ENCODE results near the gene CFAP251. TPM values are rescaled to one million over a fixed set of nuclear protein-coding genes. Genes with fewer than 3 reads are reported as not detected.
"Not testable (repeated sequence)": the region's sequence is repeated elsewhere in the genome, so short reads cannot be mapped to it uniquely, and the experiment has no call there.

CFAP251 gene
- polyA plus RNA-seq, 4 donors: 8.9 to 16.8 (median 12.8) TPM

DNA sequence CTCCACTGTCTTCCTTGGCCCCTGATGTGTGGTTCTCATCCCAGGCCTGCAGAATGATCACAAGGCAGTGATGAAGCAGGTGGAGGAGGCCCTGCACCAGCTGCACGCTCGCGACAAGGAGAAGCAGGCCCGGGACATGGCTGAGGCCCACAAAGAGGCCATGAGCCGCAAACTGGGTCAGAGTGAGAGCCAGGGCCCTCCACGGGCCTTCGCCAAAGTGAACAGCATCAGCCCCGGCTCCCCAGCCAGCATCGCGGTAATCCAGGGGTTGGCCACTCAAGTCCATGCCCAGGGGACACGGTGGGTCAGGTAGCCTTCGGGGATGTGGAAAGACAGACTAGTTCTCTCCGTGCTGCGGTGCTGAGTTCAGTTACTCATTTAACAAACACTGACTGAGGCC is 18.8 kb upstream of the CFAP251 start:
- no peak for DNase-seq (ENCODE audit: low read depth in 4 of 4, low spot score in 2 of 4)

DNA sequence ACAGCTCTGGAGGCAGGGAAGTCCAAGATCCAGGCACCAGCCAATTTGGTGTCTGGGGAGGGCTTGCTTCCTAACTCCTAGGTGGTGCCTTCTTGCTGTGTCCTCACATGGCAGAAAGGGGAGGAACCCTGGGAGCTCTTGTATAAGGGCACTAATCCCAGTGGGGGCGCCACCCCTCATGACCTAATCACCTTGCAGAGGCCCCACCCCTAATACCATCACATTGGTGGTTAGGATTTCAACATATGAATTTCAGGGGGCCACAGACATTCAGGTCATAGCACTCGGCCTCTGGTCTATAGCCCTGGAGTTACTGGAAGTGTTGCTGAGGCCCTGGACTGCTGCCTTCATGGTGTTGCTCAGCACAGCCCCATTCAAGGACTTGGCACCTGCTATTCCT is 15.2 kb upstream of the CFAP251 start:
- DNase-seq (ENCODE audit: low read depth in 4 of 4, low spot score in 2 of 4): no peak

DNA sequence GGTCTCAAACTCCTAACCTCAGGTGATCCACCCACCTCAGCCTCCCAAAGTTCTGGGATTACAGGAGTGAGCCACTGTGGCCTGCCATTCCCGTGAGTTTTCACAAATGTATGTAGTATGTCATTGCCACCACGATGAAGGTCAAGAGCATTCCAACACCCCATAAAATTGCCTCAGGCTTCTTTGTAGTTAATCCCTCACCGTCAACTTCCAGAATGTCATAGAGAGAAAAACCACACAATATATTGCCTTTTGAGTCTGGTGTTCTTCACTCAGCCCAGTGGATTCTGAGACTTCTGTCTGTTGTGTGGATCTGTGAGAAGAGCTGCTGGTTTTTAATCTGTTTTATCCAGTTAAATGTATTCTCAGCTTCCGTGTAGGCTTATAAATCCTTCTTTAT is 12.6 kb upstream of the CFAP251 start:
- DNase-seq (ENCODE audit: low read depth in 4 of 4, low spot score in 2 of 4): no peak

DNA sequence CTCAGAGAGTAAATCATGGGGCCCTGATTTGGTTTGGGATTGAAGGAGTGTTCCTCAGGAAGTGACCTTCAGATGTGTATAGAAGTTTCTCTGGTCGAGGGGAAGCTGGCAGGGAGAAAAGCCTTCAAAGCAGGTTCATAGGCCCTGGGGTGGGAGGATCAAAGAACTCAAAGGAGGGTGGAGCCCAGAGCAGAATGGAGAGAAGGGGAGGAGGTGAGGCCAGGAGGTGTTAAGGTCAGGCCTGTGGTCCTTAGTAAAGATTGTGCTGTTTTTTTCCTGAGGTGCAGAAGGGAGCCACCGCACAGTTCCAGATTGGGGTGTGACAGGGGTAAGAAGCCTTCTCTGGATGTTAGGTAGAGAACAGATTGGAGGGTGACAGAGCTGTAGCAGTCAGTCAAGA is 9.7 kb upstream of the CFAP251 start:
- no peak for DNase-seq (ENCODE audit: low read depth in 4 of 4, low spot score in 2 of 4)

DNA sequence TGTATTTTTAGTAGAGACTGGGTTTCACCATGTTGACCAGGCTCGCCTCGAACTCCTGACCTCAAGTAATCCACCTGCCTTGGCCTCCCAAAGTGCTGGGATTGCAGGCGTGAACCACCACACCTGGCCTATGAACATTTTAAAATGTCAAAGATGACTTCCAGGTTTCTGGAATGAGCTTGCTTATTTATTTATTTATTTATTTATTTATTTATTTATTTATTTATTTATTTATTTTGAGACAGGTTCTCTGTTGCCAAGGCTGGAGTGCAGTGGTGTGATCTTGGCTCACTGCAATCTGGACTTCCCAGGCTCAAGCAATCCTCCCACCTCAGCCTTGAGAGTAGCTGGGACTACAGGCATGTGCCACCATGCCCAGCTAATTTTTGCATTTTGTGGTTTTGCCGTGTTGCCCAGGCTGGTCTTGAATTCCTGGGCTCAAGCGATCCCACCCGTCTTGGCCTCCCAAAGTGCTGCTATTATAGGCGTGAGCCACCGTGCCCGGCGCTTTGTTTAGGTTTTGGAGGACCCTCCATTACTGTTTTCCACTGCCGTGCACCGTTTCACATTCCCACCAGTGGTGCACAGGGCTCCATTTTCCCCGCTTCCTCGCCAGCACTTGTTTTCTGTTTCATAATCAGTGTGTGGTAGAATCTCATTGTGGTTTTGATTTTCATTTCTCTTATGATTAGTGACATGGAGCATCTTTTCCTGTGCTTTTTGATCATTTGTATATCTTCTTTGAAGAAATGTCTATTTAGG is 6.4 kb upstream of the CFAP251 start:
- no peak for DNase-seq (ENCODE audit: low read depth in 4 of 4, low spot score in 2 of 4)

DNA sequence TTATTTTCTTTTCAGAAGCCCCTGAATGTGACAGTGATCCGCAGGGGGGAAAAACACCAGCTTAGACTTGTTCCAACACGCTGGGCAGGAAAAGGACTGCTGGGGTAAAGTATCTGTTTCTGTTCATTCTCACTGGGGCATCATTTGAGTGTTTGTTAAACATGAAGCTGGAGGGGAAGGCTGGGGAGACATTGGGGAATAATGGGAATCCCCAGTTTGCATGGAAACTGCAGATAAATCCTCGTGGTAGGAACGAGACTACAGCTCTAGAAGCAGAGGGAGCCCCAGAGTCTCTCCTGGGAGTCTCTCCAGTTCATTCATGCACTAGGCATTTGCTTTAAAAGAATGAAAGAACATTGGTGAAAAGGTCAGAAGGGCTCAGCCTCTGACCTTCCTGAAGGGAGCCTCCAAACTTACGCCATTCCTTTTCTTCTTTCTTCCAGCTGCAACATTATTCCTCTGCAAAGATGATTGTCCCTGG is 2.5 kb upstream of the CFAP251 start:
- DNase-seq (ENCODE audit: low read depth in 4 of 4, low spot score in 2 of 4): no peak

DNA sequence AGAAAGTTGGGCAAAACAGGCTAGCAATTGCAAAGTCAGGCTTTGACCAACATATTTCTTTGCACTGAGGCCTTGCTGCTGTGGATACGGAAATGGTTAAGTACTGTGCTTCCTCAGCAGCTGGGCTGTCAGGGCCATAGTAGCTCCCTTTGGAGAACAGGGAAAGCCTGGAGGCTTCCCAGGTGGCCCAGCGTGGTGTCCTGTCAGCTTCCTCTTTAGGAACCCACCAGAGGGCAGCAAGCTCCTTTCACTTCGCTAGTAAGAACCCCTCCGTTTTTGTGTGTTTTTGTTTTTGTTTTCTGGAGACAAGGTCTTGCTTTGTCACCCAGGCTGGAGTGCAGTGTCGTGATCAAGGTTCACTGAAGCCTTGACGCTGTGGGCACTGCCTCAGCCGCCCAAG is 1.7 kb upstream of the CFAP251 start:
- DNase-seq (ENCODE audit: low read depth in 4 of 4, low spot score in 2 of 4): no peak

DNA sequence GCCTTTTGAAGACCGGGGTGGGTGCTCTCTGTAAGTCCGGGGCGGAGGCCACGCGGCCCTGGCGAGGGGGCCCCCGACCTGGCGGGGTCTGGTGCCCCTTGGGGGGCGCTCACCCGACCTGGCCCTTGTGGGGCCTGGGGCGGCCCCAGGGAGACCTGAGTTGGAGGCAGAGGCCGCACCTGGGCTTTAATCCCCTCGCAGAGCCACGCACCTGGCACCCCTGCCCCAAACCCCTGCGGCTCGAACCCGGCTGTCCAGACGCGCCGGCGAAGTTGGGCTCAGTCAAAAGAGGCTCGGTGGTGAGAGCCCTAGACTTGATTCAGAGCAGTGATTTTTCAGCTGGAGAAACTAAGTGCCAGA is 267 bp downstream of the CFAP251 start:
- DNase-seq (ENCODE audit: low read depth in 4 of 4, low spot score in 2 of 4): no peak

DNA sequence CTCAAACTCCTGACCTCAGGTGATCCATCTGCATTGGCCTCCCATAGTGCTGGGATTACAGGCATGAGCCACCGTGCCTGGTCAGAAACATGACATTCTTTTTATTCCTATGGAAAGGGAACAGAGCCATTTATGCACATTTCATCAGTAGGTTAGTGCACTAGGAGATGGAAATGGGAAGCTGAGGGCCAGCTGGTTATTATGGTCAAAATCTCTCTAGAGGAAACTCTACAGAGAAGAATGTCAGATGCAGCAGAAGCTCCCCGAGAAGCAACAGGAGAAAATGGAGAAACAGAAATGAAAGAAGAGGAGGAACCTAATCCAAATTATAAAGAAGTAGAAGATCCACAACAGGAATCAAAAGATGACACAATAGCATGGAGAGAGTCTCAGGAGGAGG is 2.7 kb downstream of the CFAP251 start:
- no peak for DNase-seq (ENCODE audit: low read depth in 4 of 4, low spot score in 2 of 4)

DNA sequence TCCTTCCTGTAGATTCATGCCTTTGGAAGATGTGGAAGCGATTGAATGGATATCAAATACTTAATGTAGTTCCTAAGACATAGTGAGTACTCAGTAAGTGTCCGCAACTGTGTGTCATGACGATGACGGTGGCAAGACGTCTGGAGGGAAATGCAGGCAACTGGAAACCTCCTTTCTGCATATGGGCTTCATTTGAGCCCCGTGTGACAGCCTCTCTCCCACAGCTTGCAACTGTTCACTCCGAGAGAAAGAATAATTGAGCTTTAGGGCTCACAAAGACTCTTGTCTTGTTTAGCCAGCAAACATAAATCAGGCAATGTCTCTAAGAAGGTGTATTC is 6.9 kb downstream of the CFAP251 start:
- peak in 2 of 4 donors; percentile 39 to 41 for DNase-seq (ENCODE audit: low read depth in 4 of 4, low spot score in 2 of 4)

DNA sequence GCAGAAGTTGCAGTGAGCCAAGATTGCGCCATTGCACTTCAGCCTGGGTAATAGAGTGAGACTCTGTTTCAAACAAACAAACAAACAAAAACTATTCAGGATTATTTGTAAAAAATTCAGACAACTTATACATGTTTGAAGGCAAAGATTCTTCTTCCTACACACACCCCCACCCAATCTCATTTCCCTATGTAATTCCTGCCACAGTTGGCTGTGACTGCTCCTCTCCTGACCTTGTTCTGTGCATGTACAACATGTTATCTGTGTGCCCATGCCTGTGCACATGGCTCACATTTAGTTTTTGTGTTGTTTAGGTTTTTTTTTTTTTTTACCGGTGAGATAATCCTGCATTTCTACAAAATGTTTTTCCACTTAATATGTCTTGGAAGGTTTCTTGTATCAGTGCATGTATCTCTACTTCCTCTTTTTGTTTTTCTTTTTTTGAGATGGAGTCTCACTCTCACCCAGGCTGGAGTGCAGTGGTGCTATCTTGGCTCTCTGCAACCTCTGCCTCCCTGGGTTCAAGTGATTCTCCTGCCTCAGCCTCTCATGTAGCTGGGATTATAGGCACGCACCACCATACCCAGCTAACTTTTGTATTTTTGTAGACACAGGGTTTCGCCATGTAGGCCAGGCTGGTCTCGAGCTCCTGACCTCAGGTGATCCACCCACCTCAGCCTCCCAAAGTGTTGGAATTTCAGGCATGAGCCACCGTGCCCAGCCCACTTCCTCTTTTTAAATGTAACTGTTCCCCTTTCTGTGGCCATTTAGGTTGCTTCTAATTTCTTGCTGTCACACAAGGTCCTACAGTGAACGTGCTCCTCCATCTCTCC is 8.7 kb downstream of the CFAP251 start:
- DNase-seq (ENCODE audit: low read depth in 4 of 4, low spot score in 2 of 4): no peak

DNA sequence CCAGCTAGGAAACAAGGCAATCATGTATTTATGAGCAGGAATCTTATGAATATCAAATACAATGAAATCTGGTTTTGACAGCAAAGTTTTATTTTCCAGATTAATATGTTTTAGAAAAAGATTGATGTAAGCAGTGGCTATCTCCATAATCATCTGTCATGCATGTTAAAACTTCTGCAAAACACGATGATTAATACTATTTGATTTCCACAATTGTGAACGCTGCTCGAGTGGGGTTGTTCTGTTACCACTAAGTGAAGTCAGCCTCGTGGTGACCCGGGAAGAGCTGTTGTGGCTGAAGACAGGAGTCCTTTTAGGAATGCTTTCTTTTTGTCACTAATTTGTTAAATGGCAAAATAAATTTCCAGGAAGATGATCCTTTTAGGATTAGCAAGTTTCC is 9.4 kb downstream of the CFAP251 start:
- DNase-seq (ENCODE audit: low read depth in 4 of 4, low spot score in 2 of 4): no peak

DNA sequence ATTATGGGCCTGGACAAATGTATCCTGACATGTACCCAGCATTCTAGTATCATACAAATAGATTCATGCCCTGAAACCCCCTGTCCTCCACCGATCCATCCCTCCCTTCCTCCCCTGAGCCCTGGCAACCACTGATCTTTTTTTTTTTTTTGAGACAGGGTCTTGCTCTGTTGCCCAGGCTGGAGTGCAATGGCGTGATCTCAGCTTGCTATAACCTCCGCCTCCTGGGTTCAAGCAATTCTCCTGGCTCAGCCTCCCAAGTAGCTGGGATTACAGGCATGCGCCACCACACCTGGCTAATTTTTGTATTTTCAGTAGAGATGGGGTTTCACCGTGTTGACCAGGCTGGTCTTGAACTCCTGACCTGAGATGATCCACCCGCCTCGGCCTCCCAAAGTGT is 11.2 kb downstream of the CFAP251 start:
- not testable (repeated sequence) for DNase-seq (ENCODE audit: low read depth in 4 of 4, low spot score in 2 of 4)

DNA sequence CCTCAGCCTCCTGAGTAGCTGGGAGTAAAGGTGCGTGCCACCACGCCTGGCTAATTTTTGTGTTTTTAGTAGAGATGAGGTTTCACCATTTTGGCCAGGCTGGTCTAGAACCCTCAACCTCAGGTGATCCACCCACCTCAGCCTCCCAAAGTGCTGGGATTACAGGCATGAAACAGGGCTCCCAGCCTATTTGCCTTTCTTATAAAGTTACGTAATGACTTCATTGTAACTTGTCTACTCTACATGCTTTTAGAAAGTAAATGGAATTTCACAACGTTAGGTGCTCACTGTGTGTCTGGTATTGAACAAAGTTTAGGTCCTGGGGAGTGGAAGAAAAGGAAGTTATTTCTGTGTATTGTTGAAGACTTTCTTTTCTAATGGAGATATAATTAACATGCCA is 12.5 kb downstream of the CFAP251 start:
- no peak for DNase-seq (ENCODE audit: low read depth in 4 of 4, low spot score in 2 of 4)

DNA sequence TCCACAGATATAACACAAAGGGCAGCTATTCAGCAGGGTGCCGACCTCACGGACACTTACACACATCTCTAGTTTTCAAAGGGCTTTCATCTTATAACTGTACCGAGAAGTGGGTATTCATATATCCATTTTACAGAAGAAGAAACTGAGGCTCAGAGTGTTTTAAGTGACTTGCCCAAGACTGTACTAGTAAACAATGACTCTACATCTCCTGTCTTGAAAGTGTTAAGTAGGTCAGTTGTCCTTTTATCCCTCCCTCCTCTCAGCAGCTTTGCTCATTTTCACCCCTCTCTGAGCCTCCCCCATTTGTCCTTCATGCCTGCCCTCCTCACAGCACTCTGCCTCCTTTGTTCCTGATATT is 13.8 kb downstream of the CFAP251 start:
- no peak for DNase-seq (ENCODE audit: low read depth in 4 of 4, low spot score in 2 of 4)

DNA sequence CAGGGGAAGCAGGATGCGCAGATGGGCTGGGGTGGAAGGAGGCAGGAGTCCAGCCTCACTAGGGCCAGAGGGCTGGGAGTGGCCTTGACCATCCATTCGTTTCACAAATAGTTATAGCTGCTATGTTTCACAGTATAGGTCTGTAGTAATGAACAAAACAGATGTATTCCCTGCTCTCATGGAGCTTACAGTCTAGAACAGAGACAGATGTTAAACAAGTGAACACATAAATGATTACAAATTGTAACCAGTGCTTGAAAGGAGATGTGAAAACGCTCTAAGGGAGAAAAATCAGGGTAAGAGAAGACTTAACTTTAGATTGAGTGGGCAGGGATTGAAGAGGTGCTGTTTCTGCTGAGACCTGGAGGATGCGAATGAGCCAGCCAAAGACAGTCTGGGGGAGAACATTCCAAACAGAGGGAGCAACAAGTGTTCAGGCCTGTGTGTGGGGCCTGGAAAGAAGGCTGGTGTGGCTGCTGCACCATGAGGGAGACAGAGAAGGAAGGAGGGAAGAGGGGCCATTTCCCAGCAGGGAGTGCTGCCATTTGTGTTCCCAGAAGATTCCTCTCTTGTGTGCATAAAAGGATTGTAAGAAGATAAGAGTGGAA is 14.6 kb downstream of the CFAP251 start:
- DNase-seq (ENCODE audit: low read depth in 4 of 4, low spot score in 2 of 4): no peak

DNA sequence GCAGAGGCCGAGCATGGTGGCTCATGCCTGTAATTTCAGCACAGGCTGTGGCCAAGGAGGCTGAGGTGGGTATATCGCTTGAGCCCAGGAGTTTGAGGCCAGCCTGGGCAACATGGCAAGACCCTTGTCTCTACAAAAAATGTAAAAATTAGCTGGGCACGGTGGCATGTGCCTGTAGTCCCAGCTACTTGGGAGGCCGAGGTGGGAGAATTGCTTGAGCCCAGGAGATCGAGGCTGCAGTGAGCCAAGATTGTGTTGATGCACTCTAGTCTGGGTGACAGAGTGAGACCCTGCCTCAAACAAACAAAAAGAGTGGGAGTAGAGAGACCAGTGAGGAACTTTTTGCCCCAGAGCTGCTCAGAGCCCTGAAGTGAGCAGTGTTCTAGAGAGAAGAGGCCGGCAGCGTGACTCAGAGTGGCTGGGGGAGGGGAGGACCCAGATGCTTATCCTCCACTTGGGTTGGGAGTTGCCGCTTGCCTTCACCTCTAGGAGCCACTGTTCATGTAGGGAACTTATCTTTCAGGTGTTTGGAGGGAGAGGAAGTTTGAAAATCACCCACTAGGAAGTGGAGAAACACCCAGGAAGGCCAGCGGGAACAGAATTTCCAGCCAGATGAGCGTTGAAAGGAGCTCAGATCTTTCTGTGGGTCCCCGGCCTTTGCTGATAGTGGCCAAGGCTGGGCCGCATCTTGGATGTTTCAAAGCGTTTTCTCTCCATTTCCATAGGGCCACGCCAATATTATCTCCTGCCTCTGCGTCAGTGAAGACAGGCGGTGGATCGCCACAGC is 15.3 kb downstream of the CFAP251 start:
- no peak for DNase-seq (ENCODE audit: low read depth in 4 of 4, low spot score in 2 of 4)

DNA sequence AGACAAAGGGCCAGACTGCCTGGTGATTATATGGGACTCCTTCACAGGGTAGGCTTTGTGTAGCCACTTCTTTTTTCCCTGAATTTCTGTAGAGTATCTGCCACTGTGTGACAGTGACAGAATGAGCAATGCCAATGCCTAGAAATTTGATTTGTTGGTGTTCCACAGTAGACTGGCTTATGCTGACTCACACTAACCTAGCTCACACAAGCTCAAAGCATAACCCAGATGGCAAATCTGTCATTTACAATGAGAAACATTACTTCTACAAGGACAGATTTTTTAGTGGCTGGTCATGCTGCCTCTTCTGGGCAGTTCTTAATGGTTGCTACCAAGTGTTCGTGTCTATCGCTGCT is 15.9 kb downstream of the CFAP251 start:
- DNase-seq (ENCODE audit: low read depth in 4 of 4, low spot score in 2 of 4): no peak

DNA sequence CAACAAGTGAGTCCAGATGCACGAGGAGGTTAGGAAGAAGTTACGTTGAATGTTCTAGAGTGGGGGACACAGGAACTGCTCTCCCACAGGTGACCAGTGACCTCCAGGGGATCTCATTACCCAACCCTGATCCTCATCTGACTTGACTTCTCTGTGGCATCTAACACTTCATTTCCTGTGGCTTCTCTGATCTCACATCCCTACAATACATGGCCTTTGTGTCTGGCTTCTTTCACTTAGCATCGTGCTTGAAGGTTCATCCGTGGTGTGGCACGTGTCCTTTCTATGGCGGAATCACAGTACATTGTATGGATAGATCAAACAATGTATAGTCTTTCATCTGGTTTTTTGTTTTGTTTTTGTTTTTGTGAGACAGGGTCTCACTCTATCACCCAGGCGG is 19.3 kb downstream of the CFAP251 start:
- DNase-seq (ENCODE audit: low read depth in 4 of 4, low spot score in 2 of 4): no peak

DNA sequence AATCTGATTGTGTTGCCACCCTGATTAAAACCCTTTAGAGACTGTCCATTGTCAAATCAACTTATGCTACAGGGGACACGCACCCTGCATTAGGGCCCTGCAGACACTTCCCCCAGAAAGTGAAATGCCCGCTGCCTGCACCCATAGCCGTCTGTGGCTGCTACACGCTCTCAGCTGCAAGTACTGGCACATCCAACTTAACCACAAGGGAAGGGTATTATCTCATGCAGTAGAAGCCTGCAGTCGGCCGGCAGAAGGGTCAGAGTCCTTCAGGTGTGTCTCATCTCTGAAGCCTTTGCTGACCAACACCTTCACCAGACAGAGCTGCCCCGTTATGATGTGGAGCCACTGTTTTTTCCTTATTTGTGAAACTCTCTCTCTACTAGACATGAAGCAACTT is 20.8 kb downstream of the CFAP251 start:
- DNase-seq (ENCODE audit: low read depth in 4 of 4, low spot score in 2 of 4): no peak

Data from left renal cortex interstitium (tissue), 4 donors.